MCF 10A (cell line): ENCODE measurements around the gene IL11RA. TPM values are rescaled to one million over a fixed set of nuclear protein-coding genes. Genes with fewer than 3 reads are reported as not detected.
A peak's percentile ranks its signal among the peaks of the same experiment; 100 is the strongest.

ENCODE experiments used
- BruUV-seq: library from RNA; stranded (reverse); fragments of 400-500 nt; replicated peaks from 2 replicates; lab custom pipeline; 2021; lab: Mats Ljungman, UMichigan
- CTCF ChIA-PET: fragments of 300-600 bp; sonication (Branson Sonifier 250); formaldehyde crosslinking; extraction: SDS; loops from one replicate; lab custom pipeline; 2021; ENCODE audit warnings: antibody characterized with exemption, inconsistent platforms; lab: Yijun Ruan, JAX
- POLR2A ChIA-PET: fragments of 300-600, 350-650 bp; sonication (Branson Sonifier 250); formaldehyde crosslinking; extraction: SDS; loops from one replicate; lab custom pipeline; 2020; ENCODE audit warnings: antibody characterized with exemption, inconsistent platforms; lab: Yijun Ruan, JAX
- DNase-seq: peaks from one replicate; pipeline ENCODE4 v3.0.0-alpha.2; 2018; ENCODE audit not compliant: unreplicated experiment
- H3K27ac Mint-ChIP-seq: one replicate; pipeline ENCODE4 v1.8.0; 2022; ENCODE audit warnings: mild to moderate bottlenecking, low read depth, mixed read lengths; ENCODE audit not compliant: unreplicated experiment
- H3K27me3 Mint-ChIP-seq: one replicate; pipeline ENCODE4 v1.8.0; 2022; ENCODE audit warnings: mixed read lengths; ENCODE audit not compliant: insufficient read depth, unreplicated experiment
- H3K36me3 Mint-ChIP-seq: one replicate; pipeline ENCODE4 v1.8.0; 2022; ENCODE audit warnings: mild to moderate bottlenecking, moderate library complexity, mixed read lengths; ENCODE audit not compliant: insufficient read depth, unreplicated experiment
- H3K4me1 Mint-ChIP-seq: one replicate; pipeline ENCODE4 v1.8.0; 2022; ENCODE audit warnings: mixed read lengths; ENCODE audit not compliant: insufficient read depth, unreplicated experiment
- H3K4me3 Mint-ChIP-seq: one replicate; pipeline ENCODE4 v1.8.0; 2022; ENCODE audit warnings: mild to moderate bottlenecking, moderate library complexity, mixed read lengths; ENCODE audit not compliant: unreplicated experiment
- H3K9me3 Mint-ChIP-seq: one replicate; pipeline ENCODE4 v1.8.0; 2022; ENCODE audit warnings: mixed read lengths; ENCODE audit not compliant: unreplicated experiment
- CTCF ChIP-seq: fragments of 200-600 bp; IDR thresholded peaks from one replicate; pipeline ENCODE4 v1.8.0; 2022; ENCODE audit warnings: antibody characterized with exemption, mild to moderate bottlenecking; ENCODE audit not compliant: unreplicated experiment
- intact Hi-C: fragments of 100-400 bp; cut with micrococcal nuclease; formaldehyde crosslinking; loops from 2 replicates; pipeline ENCODE4 v1.14.1; 2022
- total RNA-seq: library from RNA; stranded (reverse); gene quantifications from 2 replicates; pipeline ENCODE4 v1.2.3, GENCODE V29; 2022

IL11RA gene
- total RNA-seq, 1 experiment from 2014 or later: 4.0 TPM

DNA sequence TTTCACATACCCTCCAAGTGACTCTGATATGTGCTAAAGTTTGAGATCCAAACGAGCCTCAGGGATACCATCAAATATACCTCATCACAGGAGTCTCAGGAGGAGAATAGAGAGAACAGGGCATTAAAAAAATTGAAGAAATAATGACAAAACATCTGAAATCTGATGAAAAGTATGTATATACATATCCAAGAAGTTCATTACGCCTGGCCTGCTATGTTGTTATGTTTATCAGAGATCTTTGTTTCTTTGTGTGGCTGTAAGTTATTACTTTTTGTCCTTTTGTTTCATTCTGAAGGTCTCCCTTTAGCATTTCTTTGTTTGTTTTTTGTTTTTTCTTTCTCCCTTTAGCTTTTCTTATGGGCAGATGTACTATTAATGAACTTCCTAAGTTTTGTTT lies 41.6 kb downstream of the IL11RA start:
- POLR2A ChIA-PET: interaction anchor here (0.6 to 1.0 kb wide), 2 partner anchors 9 to 10 kb away, joined by 3 to 4 read pairs; no protein-coding TSS in a partner anchor
- no peak overlapping the region for H3K27ac Mint-ChIP-seq
- no peaks in the 10 kb centered on the region for H3K36me3 Mint-ChIP-seq
- no peak overlapping the region for H3K4me3 Mint-ChIP-seq
- intact Hi-C loops: no loop called here
- H3K9me3 Mint-ChIP-seq: no peaks in the 10 kb centered on the region
- CTCF ChIA-PET: interaction anchor here (1.4 kb wide), 1 partner anchor 9 kb away, joined by 5 read pairs; no protein-coding TSS in a partner anchor
- H3K27me3 Mint-ChIP-seq: no peaks in the 10 kb centered on the region
- DNase-seq: no peak
- no TSS peak for BruUV-seq
- no peaks in the 10 kb centered on the region for H3K4me1 Mint-ChIP-seq
- TF ChIP-seq CTCF: no peak

DNA sequence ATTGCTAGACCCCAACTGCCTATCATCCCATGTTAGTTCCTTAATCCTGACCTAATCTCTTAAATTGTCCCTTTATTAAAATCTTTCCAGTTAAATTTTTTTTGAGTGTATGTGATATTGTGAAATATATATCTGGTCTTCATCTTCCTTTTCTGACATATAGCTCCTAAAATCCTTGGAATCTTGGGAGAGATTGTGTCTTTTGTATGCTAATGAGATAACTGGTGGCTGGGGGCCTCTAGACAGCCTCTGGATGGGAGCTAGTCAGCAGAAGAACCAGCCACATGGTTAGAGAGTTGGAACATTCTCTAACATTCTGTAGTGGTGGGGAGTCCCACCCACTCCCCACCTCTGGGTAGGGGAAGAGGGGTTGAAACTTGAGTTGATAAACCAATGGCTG lies 42.8 kb downstream of the IL11RA start:
- no peaks in the 10 kb centered on the region for H3K4me1 Mint-ChIP-seq
- no peaks in the 10 kb centered on the region for H3K36me3 Mint-ChIP-seq
- intact Hi-C loops: no loop called here
- no peaks in the 10 kb centered on the region for H3K9me3 Mint-ChIP-seq
- no peak for DNase-seq
- H3K27me3 Mint-ChIP-seq: peaks cover 2% of the 10 kb centered on the region
- no peak for TF ChIP-seq CTCF
- H3K27ac Mint-ChIP-seq: no peak overlapping the region
- POLR2A ChIA-PET: no interaction called here
- no TSS peak for BruUV-seq
- no peak overlapping the region for H3K4me3 Mint-ChIP-seq
- CTCF ChIA-PET: interaction anchor here (0.7 to 1.3 kb wide), 3 partner anchors 48 to 98 kb away, joined by 3 to 6 read pairs (median 3); no protein-coding TSS in a partner anchor

GRCh38 chr9:34701023-34701768 lies 49.2 kb downstream of the IL11RA start:
- no peaks in the 10 kb centered on the region for H3K36me3 Mint-ChIP-seq
- peak overlapping the region; percentile 59 for H3K4me3 Mint-ChIP-seq
- DNase-seq: peak; percentile 31
- peaks cover 13% of the 10 kb centered on the region for H3K27me3 Mint-ChIP-seq
- H3K4me1 Mint-ChIP-seq: no peaks in the 10 kb centered on the region
- CTCF ChIA-PET: interaction anchor here (0.6 to 2.2 kb wide), 16 partner anchors 9 to 297 kb away, joined by 3 to 11 read pairs (median 4); partner anchors contain the start of genes CCL19, CCL27 and RPP25L
- H3K9me3 Mint-ChIP-seq: no peaks in the 10 kb centered on the region
- no peak overlapping the region for H3K27ac Mint-ChIP-seq
- intact Hi-C loops: loop anchor here (5.0 kb wide), 1 partner anchor 54 kb away; the partner anchor contains the start of gene GALT
- POLR2A ChIA-PET: interaction anchor here (1.2 kb wide), 2 partner anchors 54 to 63 kb away, joined by 3 to 4 read pairs; partner anchors contain the start of gene SIGMAR1
- peak; percentile 63 for TF ChIP-seq CTCF
- BruUV-seq: no TSS peak
